SKM-1 (cell line): ENCODE data around the gene MTMR3.
A peak's percentile ranks its signal among the peaks of the same experiment; 100 is the strongest.

Experiments
- DNase-seq: peaks from one replicate; lab custom pipeline; 2025; ENCODE audit not compliant: unreplicated experiment; lab: John Stamatoyannopoulos, UW

The MTMR3 gene

GRCh38 chr22:29998627-29999384, 115.8 kb downstream of the MTMR3 start:
- no peak for DNase-seq

GRCh38 chr22:30000566-30000965, 117.6 kb downstream of the MTMR3 start:
- DNase-seq = no peak

- no peak for DNase-seq
These were observed 118.5 kb downstream of the MTMR3 start for GRCh38 chr22:30001459-30001858.

- DNase-seq = no peak
These were observed 120.0 kb downstream of the MTMR3 start for GRCh38 chr22:30002861-30003486.

- no peak for DNase-seq
These were observed 121.1 kb downstream of the MTMR3 start for GRCh38 chr22:30004101-30004500.

- DNase-seq = no peak
These were observed 121.7 kb downstream of the MTMR3 start for GRCh38 chr22:30004694-30005093.

- DNase-seq = peak; percentile 31
These were observed 122.4 kb downstream of the MTMR3 start for GRCh38 chr22:30005213-30005857.

- no peak for DNase-seq
These were observed 124.4 kb downstream of the MTMR3 start for GRCh38 chr22:30007361-30007760.

- no peak for DNase-seq
These were observed 125.4 kb downstream of the MTMR3 start for GRCh38 chr22:30008401-30008800.

- DNase-seq = no peak
These were observed 126.5 kb downstream of the MTMR3 start for GRCh38 chr22:30009478-30009877.

GRCh38 chr22:30010789-30011405, 127.9 kb downstream of the MTMR3 start:
- DNase-seq = no peak

GRCh38 chr22:30013201-30013600, 130.2 kb downstream of the MTMR3 start:
- DNase-seq = no peak

GRCh38 chr22:30014244-30014643, 131.3 kb downstream of the MTMR3 start:
- peak; percentile 50 for DNase-seq

- DNase-seq = no peak
These were observed 132.3 kb downstream of the MTMR3 start for GRCh38 chr22:30015229-30015797.

GRCh38 chr22:30015846-30016245, 132.9 kb downstream of the MTMR3 start:
- no peak for DNase-seq

- no peak for DNase-seq
These were observed 133.6 kb downstream of the MTMR3 start for GRCh38 chr22:30016596-30016995.

- no peak for DNase-seq
These were observed 134.6 kb downstream of the MTMR3 start for GRCh38 chr22:30017375-30018223.

GRCh38 chr22:30020511-30020910, 137.5 kb downstream of the MTMR3 start:
- DNase-seq = no peak

- DNase-seq = no peak
These were observed 138.4 kb downstream of the MTMR3 start for GRCh38 chr22:30021338-30021737.

- DNase-seq = no peak
These were observed 139.1 kb downstream of the MTMR3 start for GRCh38 chr22:30021881-30022619.
